Esophagus squamous epithelium (tissue), 5 donors: ENCODE results near the gene CREB5. TPM values are rescaled to one million over a fixed set of nuclear protein-coding genes. Genes with fewer than 3 reads are reported as not detected.

Source experiments
- DNase-seq: peaks from one replicate; lab custom pipeline; 2025; lab: John Stamatoyannopoulos, UW
- H3K27ac ChIP-seq, 4 donors: fragments of 200-600 bp; sonication (generic); one replicate each; pipeline ENCODE4 v1.5.1; 2016 to 2019; ENCODE audit warnings: mild to moderate bottlenecking in 1 of 4
- H3K27me3 ChIP-seq, 4 donors: fragments of 200-600 bp; sonication (generic); 1 replicate in 3 of 4; 2 replicates in 1 of 4; pipeline versions ENCODE4 v1.5.1 to v1.6.0; 2017 to 2021; ENCODE audit warnings: antibody characterized with exemption in 1 of 4
- H3K36me3 ChIP-seq, 3 donors: fragments of 200-600 bp; sonication (generic); one replicate each; pipeline ENCODE4 v1.5.1; 2016 to 2019
- H3K4me1 ChIP-seq, 3 donors: fragments of 200-600 bp; sonication (generic); one replicate each; pipeline ENCODE4 v1.5.1; 2017 to 2019
- H3K4me3 ChIP-seq, 4 donors: fragments of 200-600 bp; sonication (generic); 1 replicate in 3 of 4; 2 replicates in 1 of 4; pipeline ENCODE4 v1.5.1; 2016 to 2019; ENCODE audit warnings: mild to moderate bottlenecking in 2 of 4, moderate library complexity in 1 of 4
- H3K9me3 ChIP-seq, 3 donors: fragments of 200-600 bp; sonication (generic); one replicate each; pipeline ENCODE4 v1.5.1; 2016 to 2019
- CTCF ChIP-seq, 6 experiments: fragments of 450-650 bp in 4 of 6; fragments of 200-600 bp in 2 of 6; sonication (generic) in 2 of 6; IDR thresholded peaks; one replicate each; pipeline ENCODE4 v1.5.1; 2016 to 2019; ENCODE audit warnings: antibody characterized with exemption in 6 of 6, mild to moderate bottlenecking in 4 of 6, moderate library complexity in 4 of 6
- POLR2A ChIP-seq, 4 donors: fragments of 450-650 bp; IDR thresholded peaks; one replicate each; pipeline ENCODE4 v1.6.1; 2017; ENCODE audit warnings: antibody characterized with exemption in 4 of 4, mild to moderate bottlenecking in 4 of 4, moderate library complexity in 3 of 4
- WGBS, 2 donors: methylation state at CpG; one replicate each; pipeline ENCODE4 v1.1.5; 2018; 5-methylcytosine and 5-hydroxymethylcytosine counted together
- intact Hi-C: fragments of 100-400 bp; cut with DNase I; formaldehyde crosslinking; loops from one replicate; pipeline ENCODE4 v1.15.0; 2022
- total RNA-seq, 4 donors: library from RNA; depleted of rRNA; stranded (reverse); fragments of >200 nt; gene quantifications; one replicate each; pipeline ENCODE4 v1.1.0, GENCODE V29; 2016
- donor health status: DM: yes; HTN: yes; CAD: no.

Gene CREB5
- total RNA-seq, 4 donors from 2014 or later, result 0.30 to 5.0 (median 2.2) TPM

- Histone ChIP-seq H3K27me3 (no peaks in the 10 kb centered on the region), H3K4me3 (no peak overlapping the region), H3K4me1 (peaks cover 0 to 5% (median 0%) of the 10 kb centered on the region in 3 donors), H3K27ac (no peak overlapping the region), H3K9me3 (no peaks in the 10 kb centered on the region), H3K36me3 (no peaks in the 10 kb centered on the region)
- intact Hi-C loops, result no loop called here
- no peak for TF ChIP-seq CTCF (IDR thresholded peaks at IDR 0.05)
- no peak for TF ChIP-seq POLR2A (IDR thresholded peaks at IDR 0.05)
- 89 to 91% methylated on average over 1 of the region's 1 CpG for WGBS, 2 donors
- DNase-seq, result no peak
Measured at GRCh38 chr7:28753613-28754012, 341.3 kb downstream of the CREB5 start.

GRCh38 chr7:28754027-28754426, 341.7 kb downstream of the CREB5 start:
- DNase-seq, result no peak
- no peaks in the 10 kb centered on the region for H3K27me3 ChIP-seq
- H3K4me1 ChIP-seq, result peaks cover 0 to under 1% (median 0%) of the 10 kb centered on the region in 3 donors
- WGBS, 2 donors, result 64 to 92% methylated on average over 3 of the region's 3 CpGs
- TF ChIP-seq CTCF (IDR thresholded peaks at IDR 0.05) (no peak), POLR2A (IDR thresholded peaks at IDR 0.05) (no peak)
- H3K9me3 ChIP-seq, result no peaks in the 10 kb centered on the region
- H3K27ac ChIP-seq, result no peak overlapping the region
- H3K36me3 ChIP-seq, result no peaks in the 10 kb centered on the region
- intact Hi-C loops, result no loop called here
- no peak overlapping the region for H3K4me3 ChIP-seq

- Histone ChIP-seq H3K27ac (no peak overlapping the region), H3K27me3 (no peaks in the 10 kb centered on the region), H3K4me1 (no peaks in the 10 kb centered on the region), H3K36me3 (no peaks in the 10 kb centered on the region), H3K4me3 (no peak overlapping the region), H3K9me3 (no peaks in the 10 kb centered on the region)
- 71% methylated on average over 5 of the region's 5 CpGs for WGBS, 2 donors
- TF ChIP-seq POLR2A (IDR thresholded peaks at IDR 0.05), result no peak
- no peak for TF ChIP-seq CTCF (IDR thresholded peaks at IDR 0.05)
- DNase-seq, result no peak
- intact Hi-C loops, result no loop called here
Measured at GRCh38 chr7:28754447-28754846, 342.1 kb downstream of the CREB5 start.

- no peak overlapping the region for H3K27ac ChIP-seq
- H3K27me3 ChIP-seq, result no peaks in the 10 kb centered on the region
- no peak for TF ChIP-seq POLR2A (IDR thresholded peaks at IDR 0.05)
- no peak for TF ChIP-seq CTCF (IDR thresholded peaks at IDR 0.05)
- no peak for DNase-seq
- H3K9me3 ChIP-seq, result no peaks in the 10 kb centered on the region
- no peaks in the 10 kb centered on the region for H3K36me3 ChIP-seq
- no peak overlapping the region for H3K4me3 ChIP-seq
- no peaks in the 10 kb centered on the region for H3K4me1 ChIP-seq
- intact Hi-C loops, result no loop called here
- WGBS, 2 donors, result 49 to 57% methylated on average over 3 of the region's 3 CpGs
Measured at GRCh38 chr7:28755255-28755654, 342.9 kb downstream of the CREB5 start.

GRCh38 chr7:28758186-28758585, 345.9 kb downstream of the CREB5 start:
- intact Hi-C loops, result no loop called here
- no peak overlapping the region for H3K27ac ChIP-seq
- H3K27me3 ChIP-seq, result no peaks in the 10 kb centered on the region
- H3K4me1 ChIP-seq, result no peaks in the 10 kb centered on the region
- no peaks in the 10 kb centered on the region for H3K36me3 ChIP-seq
- TF ChIP-seq CTCF (IDR thresholded peaks at IDR 0.05) (no peak), POLR2A (IDR thresholded peaks at IDR 0.05) (no peak)
- 78 to 90% methylated on average over 4 to 5 of the region's 5 CpGs for WGBS, 2 donors
- no peak overlapping the region for H3K4me3 ChIP-seq
- no peaks in the 10 kb centered on the region for H3K9me3 ChIP-seq
- DNase-seq, result no peak
